Tibial nerve (tissue), 4 donors: Measurements from ENCODE around the gene SLC17A8.

Experiments used
- EP300 ChIP-seq, 2 donors: sonication (generic); formaldehyde crosslinking; IDR thresholded peaks; one replicate each; pipeline ENCODE4 v1.6.1; 2017; ENCODE audit warnings: antibody characterized with exemption in 2 of 2, mild to moderate bottlenecking in 1 of 2
- TF ChIP-seq, protein P1 (sequence below), 5 experiments: fragments of 200-600 bp in 3 of 5; fragments of 450-650 bp in 2 of 5; sonication (generic) in 3 of 5; IDR thresholded peaks; one replicate each; pipeline ENCODE4 v1.5.1; 2016 to 2019; ENCODE audit warnings: antibody characterized with exemption in 5 of 5, mild to moderate bottlenecking in 3 of 5, moderate library complexity in 2 of 5

DNA sequence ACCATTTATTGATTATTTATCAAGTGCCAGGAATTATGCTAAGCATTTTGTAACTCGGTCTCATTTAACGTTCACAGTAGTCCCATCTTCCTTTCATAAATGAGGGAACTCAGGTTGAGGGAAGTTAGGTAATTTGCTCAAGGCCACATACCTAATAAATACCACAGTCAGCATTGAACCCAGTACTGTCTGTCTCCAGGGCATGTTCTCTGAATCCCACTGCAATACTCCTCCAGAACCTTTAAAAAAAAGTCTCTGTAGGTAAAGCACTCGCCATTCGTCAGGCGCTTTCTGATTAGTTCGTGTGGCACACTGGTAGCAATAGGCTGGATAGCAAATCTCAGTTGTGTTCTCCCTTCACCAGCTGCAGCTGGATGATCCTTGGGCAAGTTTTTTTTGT lies 14.3 kb downstream of the SLC17A8 start:
- TF ChIP-seq EP300 (IDR thresholded peaks at IDR 0.05) = no peak
- TF ChIP-seq, protein P1, sequence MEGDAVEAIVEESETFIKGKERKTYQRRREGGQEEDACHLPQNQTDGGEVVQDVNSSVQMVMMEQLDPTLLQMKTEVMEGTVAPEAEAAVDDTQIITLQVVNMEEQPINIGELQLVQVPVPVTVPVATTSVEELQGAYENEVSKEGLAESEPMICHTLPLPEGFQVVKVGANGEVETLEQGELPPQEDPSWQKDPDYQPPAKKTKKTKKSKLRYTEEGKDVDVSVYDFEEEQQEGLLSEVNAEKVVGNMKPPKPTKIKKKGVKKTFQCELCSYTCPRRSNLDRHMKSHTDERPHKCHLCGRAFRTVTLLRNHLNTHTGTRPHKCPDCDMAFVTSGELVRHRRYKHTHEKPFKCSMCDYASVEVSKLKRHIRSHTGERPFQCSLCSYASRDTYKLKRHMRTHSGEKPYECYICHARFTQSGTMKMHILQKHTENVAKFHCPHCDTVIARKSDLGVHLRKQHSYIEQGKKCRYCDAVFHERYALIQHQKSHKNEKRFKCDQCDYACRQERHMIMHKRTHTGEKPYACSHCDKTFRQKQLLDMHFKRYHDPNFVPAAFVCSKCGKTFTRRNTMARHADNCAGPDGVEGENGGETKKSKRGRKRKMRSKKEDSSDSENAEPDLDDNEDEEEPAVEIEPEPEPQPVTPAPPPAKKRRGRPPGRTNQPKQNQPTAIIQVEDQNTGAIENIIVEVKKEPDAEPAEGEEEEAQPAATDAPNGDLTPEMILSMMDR (IDR thresholded peaks at IDR 0.05) = no peak
